EH (cell line): ENCODE results near the gene ABHD14A.
A peak's percentile ranks its signal among the peaks of the same experiment; 100 is the strongest.
"Not testable (repeated sequence)": the region's sequence is repeated elsewhere in the genome, so short reads cannot be mapped to it uniquely, and the experiment has no call there.

ENCODE experiments used
- DNase-seq: peaks from one replicate; pipeline ENCODE4 v3.0.0-alpha.2; 2015; ENCODE audit warnings: low read depth

ABHD14A gene

DNA sequence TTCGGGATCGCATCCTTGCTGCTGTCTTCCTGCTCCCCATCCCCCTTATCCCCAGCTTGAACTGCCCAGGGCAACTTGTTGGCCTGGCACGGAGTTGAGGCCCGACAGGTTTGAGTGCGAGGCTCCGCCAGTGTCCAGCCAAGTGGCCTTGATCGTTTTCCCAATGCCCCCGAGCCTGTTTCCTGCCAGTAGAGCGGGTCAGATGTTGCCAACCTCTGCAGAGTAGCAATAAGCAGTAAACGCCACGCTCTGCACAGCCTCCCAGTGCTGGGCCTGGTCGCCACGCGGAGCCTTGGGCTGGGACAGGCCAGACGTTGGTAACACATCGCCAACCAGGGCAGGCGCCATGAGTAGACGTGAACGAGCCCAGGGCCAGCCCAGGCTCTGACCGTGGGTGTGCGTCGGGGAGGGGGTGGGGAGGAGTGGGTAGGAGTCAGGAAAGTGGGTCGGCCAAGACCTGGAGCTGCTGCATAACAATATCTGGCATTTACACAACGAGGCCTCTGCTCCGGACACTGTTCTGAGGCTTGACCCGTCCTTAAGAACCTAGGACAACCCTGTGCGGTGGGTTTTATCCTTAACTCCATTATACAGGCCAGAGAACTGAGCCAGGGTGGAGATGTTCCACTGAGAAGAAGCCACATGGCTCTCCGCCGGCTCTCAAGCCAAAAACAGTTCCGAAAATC is 444 bp upstream of the ABHD14A start:
- no peak for DNase-seq

DNA sequence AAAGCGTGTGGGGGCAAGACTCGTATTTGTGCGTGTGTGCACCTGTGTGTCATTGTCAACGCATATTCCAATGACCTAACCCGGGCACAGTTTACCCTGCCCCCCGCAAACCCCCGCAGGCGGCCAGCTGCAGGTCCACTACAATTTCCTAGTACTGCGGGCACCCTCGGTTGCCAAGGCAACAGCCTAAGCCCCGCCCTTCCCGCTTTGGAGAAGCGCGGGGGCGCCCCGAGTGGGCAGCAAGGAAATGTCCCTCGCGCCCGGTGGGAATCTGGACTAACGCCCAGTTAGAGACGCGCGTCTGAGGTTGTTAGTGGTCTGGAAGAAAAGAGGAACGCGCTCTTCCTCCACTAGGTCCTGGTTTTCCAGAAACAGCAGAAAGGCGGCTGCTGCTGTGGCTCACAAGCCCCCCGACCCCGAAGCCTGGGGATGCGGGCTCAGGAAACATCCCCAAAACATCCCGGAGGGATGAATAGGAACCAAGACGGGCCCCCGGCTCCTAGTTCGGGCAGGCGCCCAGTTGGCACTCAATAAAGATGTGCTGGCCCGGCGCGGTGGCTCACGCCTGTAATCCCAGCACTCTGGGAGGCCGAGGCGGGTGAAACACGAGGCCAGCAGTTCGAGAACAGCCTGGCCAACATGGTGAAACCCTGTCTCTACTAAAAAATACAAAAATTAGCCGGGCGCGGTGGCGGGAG is 1.1 kb downstream of the ABHD14A start:
- peak; percentile 73 for DNase-seq

DNA sequence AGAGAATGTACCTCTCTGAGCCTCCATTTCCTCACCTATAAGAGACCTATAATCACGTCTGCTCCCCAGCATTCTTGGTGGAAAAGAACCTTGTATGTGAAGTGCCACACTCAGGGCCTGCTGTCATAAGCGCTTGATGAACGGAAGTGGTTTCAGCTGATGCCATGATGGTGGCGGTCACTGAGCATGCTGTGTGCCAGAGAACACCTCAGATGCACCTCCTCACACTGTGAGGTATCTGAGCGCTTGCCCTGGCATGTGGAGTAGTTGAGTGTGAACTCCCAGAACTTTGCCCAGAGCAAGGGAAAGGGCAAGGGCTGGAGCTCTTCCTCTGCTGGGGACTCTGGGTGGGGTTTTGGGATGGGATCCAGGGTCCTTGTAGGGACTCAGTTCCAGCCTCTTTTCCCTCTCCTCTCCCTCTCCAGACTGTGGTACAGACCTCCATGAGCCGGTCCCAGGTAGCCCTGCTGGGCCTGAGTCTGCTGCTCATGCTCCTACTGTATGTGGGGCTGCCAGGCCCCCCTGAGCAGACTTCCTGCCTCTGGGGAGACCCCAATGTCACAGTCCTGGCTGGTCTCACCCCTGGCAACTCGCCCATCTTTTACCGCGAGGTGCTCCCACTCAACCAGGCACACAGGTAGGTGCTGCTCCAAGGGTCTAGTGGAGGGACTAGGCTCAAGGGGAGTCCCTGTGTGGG is 2.7 kb downstream of the ABHD14A start:
- no peak for DNase-seq

DNA sequence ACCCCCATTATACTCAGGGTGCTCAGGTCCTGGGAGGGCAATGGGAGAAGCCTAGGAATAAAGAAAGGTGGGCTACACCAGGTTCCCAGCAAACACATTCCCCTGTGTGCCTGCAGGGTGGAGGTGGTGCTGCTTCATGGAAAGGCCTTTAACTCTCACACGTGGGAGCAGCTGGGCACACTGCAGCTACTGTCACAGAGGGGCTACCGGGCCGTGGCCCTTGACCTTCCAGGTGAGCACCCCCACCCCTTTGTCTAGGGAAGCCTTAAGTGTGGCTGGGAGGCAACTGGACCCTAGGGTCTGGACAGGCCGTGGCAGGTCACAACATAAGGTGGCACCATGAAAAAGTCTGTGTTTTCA is 3.3 kb downstream of the ABHD14A start:
- DNase-seq = no peak

DNA sequence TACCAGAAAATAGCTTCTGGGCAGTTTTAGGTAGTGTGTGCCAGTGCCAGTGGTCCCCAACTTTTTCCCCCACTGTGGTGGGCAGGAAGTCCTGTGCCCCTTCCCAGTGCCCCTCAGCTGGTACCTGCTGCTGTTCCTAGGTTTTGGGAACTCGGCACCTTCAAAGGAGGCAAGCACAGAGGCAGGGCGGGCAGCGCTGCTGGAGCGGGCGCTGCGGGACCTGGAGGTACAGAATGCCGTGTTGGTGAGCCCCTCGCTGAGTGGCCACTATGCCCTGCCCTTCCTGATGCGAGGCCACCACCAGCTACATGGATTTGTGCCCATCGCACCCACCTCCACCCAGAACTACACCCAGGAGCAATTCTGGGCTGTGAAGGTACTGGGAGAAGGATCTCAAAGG is 5.4 kb downstream of the ABHD14A start:
- no peak for DNase-seq

DNA sequence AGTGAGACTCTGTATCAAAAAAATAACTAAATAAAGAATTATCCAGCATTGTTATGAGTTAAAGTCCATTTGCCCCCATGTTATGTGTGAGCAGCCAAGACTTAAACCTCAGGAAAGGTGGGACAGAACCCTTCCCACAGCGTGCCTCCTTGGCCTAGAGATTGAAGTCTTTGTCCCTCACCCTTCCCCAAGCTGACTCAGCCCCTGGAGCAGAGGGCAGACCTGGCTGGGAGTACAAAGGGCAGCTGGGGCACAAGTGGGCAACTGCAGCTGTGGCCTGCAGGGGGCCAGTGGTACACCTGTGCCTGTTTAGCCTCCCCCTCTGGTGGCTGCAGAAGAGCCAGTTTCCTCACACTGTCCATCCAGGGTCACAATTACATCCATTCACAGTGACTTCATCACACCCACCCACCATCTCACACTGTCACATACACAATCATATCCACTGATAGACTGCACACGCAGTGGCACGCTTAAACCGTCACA is 7.5 kb downstream of the ABHD14A start:
- no peak for DNase-seq

DNA sequence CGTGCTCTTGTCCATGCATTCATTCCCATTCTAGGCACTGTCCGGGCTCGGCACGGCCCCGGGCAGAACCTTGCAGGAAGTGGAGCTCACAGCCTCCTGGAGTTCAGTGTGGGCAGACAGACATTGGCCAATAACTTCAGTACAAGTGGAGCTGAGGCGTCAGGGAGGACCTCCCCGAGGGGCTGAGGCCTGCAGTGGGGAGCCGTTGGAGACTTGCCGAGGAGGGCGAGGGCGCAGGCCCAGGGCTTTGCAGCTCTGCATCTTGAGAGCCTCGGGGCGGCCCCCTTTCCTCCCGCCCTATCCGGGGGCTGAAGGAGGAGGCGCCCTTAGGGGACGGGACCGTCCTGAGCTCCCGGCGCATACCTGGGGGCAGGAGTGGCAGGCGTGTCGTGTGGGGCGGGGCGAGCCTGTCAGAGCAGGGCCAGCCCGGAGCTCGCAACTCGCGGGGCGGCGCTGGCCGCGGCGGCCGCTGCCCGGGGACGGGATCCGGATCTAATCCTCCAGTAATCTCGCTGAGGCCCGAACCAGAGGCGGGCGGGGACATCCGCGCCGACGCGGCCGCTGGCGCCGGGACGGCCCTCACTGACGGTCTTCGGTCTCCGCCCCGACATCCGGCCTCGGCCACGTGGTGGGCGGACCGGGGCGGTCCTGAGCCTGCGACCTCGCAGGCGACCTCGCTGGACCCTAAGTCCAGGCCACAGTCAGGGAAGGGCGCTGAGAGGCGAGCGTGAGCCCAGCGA is 8.1 kb downstream of the ABHD14A start, which contains the start of gene ACY1:
Gene ACY1 (plus strand): TSS at position 698 of the 740 bp plus-strand sequence. CDS start 530 bp downstream, outside the sequence.
- peak; percentile 89 for DNase-seq

DNA sequence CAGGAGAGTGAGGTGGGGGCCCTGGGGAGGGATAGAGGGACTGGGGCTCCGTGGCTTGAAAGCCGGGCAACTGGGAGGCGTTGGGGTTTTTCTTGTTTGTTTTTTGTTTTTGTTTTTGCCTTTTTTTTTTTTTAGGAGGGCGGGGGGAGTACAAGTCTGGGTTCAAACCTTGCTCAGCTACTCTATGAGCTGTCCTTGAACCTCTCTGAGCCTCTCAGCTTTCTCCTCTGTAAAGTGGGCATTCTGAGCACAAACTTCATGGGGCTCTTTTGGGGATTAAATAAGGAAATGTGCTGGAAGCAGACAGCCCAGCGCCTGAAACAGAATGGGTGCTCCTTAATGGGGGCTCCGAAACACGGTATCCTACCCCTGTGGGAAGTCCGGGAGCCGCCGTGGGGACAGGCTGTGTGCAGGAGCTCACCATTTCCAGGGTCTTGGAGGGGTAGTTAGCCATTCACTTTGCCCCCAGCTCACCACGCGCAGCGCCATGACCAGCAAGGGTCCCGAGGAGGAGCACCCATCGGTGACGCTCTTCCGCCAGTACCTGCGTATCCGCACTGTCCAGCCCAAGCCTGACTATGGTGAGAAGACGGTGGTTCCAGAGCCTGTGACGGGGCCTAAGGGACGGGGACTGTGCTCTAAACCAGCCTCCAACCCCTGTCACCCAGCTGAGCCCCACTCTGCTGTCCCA is 8.9 kb downstream of the ABHD14A start:
- DNase-seq = no peak

DNA sequence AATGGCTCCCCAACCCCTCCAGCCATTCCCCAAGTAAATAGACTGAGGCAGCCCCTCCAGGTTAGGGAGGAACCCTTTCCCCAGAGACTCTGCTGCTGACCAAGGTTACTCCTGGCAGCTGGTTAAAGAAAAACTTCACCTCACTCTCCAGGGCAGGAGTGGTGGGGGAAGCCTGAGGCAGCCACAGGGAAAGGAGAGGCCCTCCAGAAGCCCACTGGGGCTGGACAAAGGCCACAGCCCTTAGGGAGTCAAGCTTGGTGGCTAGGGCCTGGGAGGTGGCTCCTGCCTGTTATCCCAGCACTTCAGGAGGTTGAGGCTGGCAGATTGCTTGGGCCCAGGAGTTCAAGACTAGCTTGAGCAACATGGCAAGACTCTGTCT is 9.4 kb downstream of the ABHD14A start:
- no peak for DNase-seq

DNA sequence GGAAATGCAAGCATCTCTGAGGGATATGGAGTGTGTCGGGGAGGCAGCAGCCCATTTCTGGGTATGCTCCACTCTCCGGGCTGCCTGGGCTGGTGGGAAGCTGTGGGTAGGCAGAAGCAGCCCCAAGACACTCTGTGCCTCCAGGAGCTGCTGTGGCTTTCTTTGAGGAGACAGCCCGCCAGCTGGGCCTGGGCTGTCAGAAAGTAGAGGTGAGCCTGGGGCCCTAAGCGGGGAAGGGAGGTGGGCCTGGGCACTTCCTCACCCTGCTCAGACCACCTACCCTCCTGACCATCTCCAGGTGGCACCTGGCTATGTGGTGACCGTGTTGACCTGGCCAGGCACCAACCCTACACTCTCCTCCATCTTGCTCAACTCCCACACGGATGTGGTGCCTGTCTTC is 10.2 kb downstream of the ABHD14A start:
- DNase-seq = no peak

DNA sequence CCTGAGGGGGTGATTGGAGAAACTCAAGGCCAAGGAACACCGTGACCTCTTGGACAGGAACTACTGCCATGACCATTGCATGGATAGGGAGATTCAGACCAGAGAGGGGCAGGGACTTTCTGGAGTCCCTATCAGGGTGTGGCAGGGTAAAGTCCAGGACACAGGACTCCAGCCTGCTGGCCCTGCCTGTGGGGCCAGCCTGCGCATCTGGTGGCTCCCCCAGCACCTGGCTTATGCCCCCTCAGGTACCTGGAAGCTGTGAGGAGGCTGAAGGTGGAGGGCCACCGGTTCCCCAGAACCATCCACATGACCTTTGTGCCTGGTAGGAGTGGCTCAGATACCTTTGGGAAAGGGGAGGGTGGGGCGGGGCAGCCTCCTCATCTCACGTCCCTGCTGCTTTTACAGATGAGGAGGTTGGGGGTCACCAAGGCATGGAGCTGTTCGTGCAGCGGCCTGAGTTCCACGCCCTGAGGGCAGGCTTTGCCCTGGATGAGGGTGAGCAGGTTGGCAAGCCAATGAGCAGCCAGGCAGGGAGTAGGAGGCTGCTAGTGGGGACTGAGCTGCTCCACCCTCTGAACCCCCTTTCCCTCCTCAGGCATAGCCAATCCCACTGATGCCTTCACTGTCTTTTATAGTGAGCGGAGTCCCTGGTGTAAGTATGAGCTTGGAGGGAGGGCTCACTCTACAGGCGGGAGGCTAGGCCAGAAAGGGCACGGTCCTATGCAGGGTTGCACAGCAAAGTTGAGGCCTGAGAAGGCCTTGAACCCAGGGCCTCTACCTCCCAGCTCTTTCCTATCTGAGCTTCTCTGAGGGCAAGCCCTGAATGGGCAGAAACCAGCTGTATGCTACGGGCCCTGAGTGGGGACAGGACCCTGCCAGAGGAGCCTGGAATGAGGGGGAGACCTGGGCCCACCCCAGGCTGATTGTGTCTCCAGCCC is 11.4 kb downstream of the ABHD14A start:
- DNase-seq = no peak

DNA sequence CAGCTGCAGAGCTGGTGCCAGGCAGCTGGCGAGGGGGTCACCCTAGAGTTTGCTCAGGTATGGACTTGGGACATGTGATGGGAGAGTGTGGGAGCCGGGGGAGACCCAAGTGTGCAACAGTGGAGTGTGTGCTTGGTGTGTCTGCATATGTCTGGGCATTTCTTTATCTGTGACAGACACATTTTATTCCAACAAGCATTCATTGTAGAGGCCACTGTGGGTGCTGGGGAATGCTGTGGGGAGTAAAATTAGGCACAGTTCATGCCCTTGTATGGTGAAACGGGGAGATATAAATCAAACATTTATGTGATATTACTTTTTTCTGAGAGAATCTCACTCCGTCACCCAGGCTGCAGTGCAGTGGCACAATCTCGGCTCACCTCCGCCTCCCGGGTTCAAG is 12.7 kb downstream of the ABHD14A start:
- DNase-seq = no peak

DNA sequence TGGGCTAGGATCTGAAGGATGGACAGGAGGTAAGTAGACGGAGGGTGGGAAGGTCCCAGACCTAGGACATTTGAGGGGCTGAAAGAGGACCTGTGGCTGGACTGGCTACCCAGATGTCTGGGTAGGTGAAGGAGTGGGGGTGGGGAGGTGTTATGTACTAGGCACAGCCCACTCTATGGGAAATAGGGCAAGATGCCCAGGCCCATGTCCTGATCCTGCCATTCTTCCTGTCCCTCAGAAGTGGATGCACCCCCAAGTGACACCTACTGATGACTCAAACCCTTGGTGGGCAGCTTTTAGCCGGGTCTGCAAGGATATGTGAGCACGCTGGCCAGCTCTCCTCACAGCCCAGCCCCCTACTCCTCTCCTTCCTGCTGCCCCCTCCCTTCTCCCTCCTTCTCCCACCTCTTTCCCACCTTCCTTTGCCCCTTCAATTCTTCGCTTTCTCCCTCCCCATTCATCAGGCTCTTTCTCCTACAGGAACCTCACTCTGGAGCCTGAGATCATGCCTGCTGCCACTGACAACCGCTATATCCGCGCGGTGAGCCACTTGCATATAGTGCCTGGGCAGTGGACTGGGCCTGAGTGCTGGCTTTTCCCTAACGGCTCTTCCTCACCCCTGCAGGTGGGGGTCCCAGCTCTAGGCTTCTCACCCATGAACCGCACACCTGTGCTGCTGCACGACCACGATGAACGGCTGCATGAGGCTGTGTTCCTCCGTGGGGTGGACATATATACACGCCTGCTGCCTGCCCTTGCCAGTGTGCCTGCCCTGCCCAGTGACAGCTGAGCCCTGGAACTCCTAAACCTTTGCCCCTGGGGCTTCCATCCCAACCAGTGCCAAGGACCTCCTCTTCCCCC is 13.7 kb downstream of the ABHD14A start:
- DNase-seq = no peak

DNA sequence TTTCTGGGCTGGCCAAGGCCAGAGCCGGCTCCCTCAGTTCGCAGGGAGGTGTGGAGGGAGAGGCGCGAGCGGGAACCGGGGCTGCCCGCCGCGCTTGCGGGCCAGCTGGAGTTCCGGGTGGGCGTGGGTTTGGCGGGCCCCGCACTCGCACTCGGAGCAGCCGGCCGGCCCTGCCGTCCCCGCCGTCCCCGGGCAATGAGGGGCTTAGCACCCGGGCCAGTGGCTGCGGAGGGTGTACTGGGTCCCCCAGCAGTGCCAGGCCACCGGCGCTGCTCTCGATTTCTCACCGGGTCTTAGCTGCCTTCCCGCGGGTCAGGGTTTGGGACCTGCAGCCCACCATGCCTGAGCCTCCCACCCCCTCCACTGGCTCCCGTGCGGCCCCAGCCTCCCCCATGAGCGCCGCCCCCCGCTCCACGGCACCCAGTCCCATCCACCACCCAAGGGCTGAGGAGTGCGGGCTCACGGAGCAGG is 15.7 kb downstream of the ABHD14A start:
- DNase-seq = not testable (repeated sequence)

DNA sequence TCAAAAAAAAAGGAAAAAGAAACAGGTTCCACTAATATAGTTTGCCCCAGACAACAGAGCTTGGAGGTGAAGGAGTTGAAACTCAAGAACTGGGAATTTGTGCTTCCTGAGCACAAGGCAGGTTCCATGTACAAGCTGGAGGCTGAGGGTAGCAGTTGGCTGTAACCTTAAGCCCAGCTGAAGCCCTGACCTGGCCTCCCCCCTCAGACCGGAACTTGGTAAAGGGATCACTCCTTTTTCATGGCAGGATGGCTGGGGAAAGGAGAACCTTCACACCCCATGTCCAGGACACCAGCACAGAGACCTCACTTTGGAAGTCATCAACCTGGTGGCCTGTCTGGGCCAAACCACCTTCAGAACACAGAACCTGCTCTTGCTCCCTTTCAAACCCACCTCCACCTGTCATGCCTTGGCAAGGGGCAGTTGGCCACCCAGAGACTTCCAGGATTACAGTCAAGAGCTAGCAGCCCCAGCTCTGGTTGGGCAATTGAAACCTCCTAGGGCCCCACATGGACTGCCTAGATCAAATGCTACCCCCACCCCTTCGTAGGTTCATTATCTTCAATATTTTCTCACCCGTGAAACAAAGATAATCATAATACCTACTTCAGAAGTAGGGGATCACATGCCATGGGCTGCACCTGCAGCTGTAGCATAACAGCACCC is 17.3 kb downstream of the ABHD14A start:
- DNase-seq = no peak

DNA sequence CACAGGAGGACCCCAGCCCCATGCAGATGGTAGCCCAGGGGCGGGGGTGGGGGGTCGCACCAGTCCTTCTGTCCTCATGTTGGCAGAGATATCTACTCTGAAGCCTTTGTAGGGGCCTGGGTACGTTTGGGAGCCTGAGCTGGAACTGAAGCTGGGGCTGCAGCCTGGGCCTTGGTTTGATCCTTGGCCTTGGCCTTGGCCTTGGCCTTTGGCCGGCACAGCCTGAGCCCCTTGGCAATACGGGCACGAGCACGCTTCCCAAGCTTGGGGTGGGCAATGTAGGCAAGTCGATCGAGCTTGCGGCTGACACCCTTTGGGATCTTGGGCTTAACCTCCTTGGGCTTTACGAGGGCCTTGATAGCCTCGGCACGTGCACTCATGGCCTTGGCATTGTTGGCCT is 18.8 kb downstream of the ABHD14A start:
- DNase-seq = not testable (repeated sequence)

DNA sequence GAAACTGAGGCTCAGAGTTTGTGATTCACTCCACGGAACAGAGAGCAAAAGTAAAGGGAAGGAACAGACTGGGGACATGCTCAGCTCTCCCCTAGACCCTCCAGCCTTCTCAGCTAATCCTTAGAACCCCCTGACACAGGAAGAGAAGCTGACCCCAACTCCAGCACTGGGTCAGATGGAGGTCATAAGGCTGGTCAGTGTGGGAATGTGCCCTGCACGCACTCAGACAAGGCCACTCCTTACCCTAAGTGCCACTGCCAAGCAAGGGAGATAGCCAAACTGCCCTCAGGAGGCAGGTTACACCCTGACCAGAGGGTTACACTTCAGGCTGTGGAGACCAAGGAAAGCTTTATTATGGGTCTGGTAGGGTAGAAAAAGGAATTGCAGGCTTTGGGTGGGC is 19.7 kb downstream of the ABHD14A start:
- no peak for DNase-seq

DNA sequence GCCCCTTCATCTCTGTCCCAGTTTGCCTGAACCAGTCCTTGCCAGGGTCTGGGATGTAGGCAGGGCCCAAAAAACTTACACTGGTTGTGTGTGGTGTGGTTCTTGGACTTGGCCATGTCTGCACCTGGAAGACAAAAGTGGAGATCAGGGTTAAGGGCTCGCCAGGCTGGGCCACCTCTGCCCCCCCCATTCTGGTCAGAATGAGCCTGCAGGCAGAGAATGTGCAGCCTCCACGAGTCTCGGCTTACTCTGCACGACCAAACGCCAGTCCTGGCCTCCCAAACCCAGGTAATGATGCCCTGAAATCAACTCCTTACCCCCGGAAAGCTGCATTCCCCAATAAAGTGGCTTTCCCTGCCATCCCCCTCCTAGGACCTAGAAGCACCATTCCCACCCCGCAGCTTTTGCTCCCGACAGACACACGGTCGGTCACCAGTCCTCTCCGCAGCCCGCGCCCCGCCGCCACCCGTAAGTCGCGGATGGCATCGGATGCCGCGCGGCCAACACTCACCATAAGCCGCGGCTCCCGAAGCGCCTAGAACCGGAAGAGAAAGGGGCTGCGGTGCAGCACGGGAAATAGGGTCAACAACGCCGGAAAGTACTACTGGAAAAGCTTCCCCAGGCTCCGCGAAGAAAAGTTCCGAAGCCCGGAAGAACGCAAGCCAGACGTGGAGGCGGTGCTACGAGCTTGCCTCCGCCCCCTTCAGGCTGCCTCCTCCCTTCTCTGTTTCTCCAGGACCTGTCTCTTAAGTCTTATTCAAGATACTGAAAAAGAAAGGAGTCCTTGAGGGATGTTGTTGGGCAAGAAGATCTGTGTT is 20.7 kb downstream of the ABHD14A start, which contains the start of gene RPL29:
Gene RPL29 (minus strand): TSS at position 550 of the 818 bp plus-strand sequence. CDS start 434 bp downstream, at position 116.
- DNase-seq = peak; percentile 96
